ENCODE results near the gene FOXC2.

Gene FOXC2

GRCh38 chr16:86610779-86611524 lies 44.3 kb downstream of the FOXC2 start:
- H3K4me3 ChIP-seq (ENCODE audit: low read depth, low read length), result no peak overlapping the region

DNA sequence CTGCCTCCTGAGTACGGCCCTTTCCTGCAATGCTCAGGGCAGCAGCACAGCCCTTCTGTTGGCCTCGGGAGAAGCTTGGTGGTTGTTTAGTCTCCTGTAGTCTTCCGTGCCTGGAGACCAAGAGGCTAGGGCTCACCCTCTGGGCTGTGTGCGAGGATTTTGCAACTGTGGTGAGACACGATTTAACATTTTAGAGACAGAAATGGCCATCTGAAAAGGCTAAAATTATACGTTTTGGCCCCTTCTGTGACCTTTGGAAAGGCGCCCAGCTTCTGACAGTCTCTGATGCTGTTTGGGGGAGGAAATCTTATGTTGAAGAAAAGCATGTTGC lies 44.9 kb downstream of the FOXC2 start:
- H3K4me3 ChIP-seq (ENCODE audit: low read depth, low read length), result no peak overlapping the region

DNA sequence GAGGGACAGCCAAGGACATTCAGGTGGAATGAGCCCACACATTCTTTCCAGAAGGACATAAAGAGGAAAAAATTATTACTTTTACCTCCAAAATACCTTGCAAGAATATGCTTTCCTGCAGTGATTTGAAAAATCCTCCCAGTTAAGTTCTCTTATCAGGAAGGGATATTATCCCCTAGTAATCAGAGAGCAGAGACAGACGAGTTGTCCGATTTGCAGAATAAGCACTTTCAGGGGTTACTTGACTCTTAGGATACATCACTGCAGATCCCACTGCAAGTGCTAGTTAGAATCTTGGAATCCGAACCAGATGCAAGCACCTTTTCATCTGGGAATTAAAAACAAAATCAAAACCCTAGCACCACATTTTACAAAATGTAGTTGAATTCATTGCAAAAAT lies 45.3 kb downstream of the FOXC2 start:
- no peak overlapping the region for H3K4me3 ChIP-seq (ENCODE audit: low read depth, low read length)

- H3K4me3 ChIP-seq (ENCODE audit: low read depth, low read length), result no peak overlapping the region
Observed at GRCh38 chr16:86614699-86615098, 48.1 kb downstream of the FOXC2 start.

GRCh38 chr16:86616906-86617305 lies 50.3 kb downstream of the FOXC2 start:
- no peak overlapping the region for H3K4me3 ChIP-seq (ENCODE audit: low read depth, low read length)

DNA sequence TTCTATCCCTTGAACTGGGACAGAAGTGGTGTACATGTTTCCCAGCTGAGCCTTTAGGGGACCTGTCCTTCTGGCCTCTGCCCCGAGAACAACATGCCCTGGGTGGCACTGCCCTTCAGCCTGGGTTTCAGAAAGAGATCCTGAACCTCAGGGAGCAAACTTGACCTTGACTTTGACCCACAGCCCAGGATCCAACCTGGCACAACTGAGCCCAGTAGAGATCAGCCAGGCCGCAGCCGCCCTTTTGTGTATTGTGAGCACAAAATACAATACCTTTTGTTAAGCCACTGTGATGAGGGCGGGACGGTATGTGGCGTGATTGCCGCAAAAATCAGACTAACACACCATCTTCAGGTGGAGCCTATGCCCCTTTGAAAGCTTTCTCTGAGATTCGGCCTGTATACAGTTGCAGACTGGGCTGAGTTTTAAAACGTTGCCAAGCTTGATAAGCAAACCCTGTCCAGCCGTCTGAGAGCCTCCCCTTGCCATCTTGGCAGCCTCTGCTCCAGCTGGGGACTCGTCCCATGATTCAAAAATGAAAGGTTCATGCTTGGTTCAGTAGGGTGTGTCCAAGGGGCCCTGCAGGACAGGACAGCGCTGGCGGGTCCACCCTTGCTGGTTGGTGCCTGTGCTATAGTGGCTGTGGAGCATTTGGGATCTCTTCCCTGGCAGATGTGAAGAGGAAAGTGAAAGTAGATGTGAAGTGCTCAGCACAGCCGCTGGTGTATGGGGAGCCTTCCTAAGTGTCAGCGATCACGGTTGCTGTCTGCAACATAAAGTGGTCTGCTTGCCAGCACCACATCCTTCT lies 52.0 kb downstream of the FOXC2 start:
- H3K4me3 ChIP-seq (ENCODE audit: low read depth, low read length), result no peak overlapping the region

All from iPS-11a (cell line).